ENCODE data around the gene UBE2E2. TPM values are rescaled to one million over a fixed set of nuclear protein-coding genes. Genes with fewer than 3 reads are reported as not detected.

UBE2E2 gene
- total RNA-seq, 1 donor from 2014 or later, result 42.4 TPM

- no peak for DNase-seq (ENCODE audit: extremely low spot score, unreplicated experiment)
- Mint-ChIP-seq H3K36me3 (ENCODE audit: unreplicated experiment) (no peaks in the 10 kb centered on the region), H3K9me3 (ENCODE audit: unreplicated experiment) (no peaks in the 10 kb centered on the region), H3K4me3 (ENCODE audit: unreplicated experiment) (no peak overlapping the region), H3K27ac (ENCODE audit: unreplicated experiment) (no peak overlapping the region), H3K4me1 (ENCODE audit: unreplicated experiment) (no peaks in the 10 kb centered on the region), H3K27me3 (ENCODE audit: unreplicated experiment) (peaks cover 28% of the 10 kb centered on the region)
- TF ChIP-seq CTCF (IDR thresholded peaks at IDR 0.05), result no peak
Measured at GRCh38 chr3:23189187-23189586, 13.9 kb upstream of the UBE2E2 start.

GRCh38 chr3:23192816-23193215 lies 10.3 kb upstream of the UBE2E2 start:
- no peak overlapping the region for H3K27ac Mint-ChIP-seq (ENCODE audit: unreplicated experiment)
- H3K9me3 Mint-ChIP-seq (ENCODE audit: unreplicated experiment), result no peaks in the 10 kb centered on the region
- TF ChIP-seq CTCF (IDR thresholded peaks at IDR 0.05), result no peak
- no peaks in the 10 kb centered on the region for H3K4me1 Mint-ChIP-seq (ENCODE audit: unreplicated experiment)
- DNase-seq (ENCODE audit: extremely low spot score, unreplicated experiment), result no peak
- H3K27me3 Mint-ChIP-seq (ENCODE audit: unreplicated experiment), result peaks cover 42% of the 10 kb centered on the region
- no peaks in the 10 kb centered on the region for H3K36me3 Mint-ChIP-seq (ENCODE audit: unreplicated experiment)
- no peak overlapping the region for H3K4me3 Mint-ChIP-seq (ENCODE audit: unreplicated experiment)

- Mint-ChIP-seq H3K27me3 (ENCODE audit: unreplicated experiment) (peaks cover 45% of the 10 kb centered on the region), H3K4me1 (ENCODE audit: unreplicated experiment) (no peaks in the 10 kb centered on the region), H3K27ac (ENCODE audit: unreplicated experiment) (no peak overlapping the region), H3K4me3 (ENCODE audit: unreplicated experiment) (no peak overlapping the region), H3K36me3 (ENCODE audit: unreplicated experiment) (no peaks in the 10 kb centered on the region), H3K9me3 (ENCODE audit: unreplicated experiment) (no peaks in the 10 kb centered on the region)
- DNase-seq (ENCODE audit: extremely low spot score, unreplicated experiment), result no peak
- TF ChIP-seq CTCF (IDR thresholded peaks at IDR 0.05), result no peak
Measured at GRCh38 chr3:23193831-23194230, 9.3 kb upstream of the UBE2E2 start.

GRCh38 chr3:23198801-23199200 lies 4.3 kb upstream of the UBE2E2 start:
- peaks cover 4% of the 10 kb centered on the region for H3K4me1 Mint-ChIP-seq (ENCODE audit: unreplicated experiment)
- H3K4me3 Mint-ChIP-seq (ENCODE audit: unreplicated experiment), result no peak overlapping the region
- H3K9me3 Mint-ChIP-seq (ENCODE audit: unreplicated experiment), result no peaks in the 10 kb centered on the region
- TF ChIP-seq CTCF (IDR thresholded peaks at IDR 0.05), result no peak
- no peaks in the 10 kb centered on the region for H3K36me3 Mint-ChIP-seq (ENCODE audit: unreplicated experiment)
- peaks cover 43% of the 10 kb centered on the region for H3K27me3 Mint-ChIP-seq (ENCODE audit: unreplicated experiment)
- no peak overlapping the region for H3K27ac Mint-ChIP-seq (ENCODE audit: unreplicated experiment)
- DNase-seq (ENCODE audit: extremely low spot score, unreplicated experiment), result no peak

GRCh38 chr3:23199649-23200048 lies 3.5 kb upstream of the UBE2E2 start:
- Mint-ChIP-seq H3K9me3 (ENCODE audit: unreplicated experiment) (no peaks in the 10 kb centered on the region), H3K27me3 (ENCODE audit: unreplicated experiment) (peaks cover 36% of the 10 kb centered on the region), H3K27ac (ENCODE audit: unreplicated experiment) (no peak overlapping the region), H3K4me3 (ENCODE audit: unreplicated experiment) (no peak overlapping the region), H3K36me3 (ENCODE audit: unreplicated experiment) (no peaks in the 10 kb centered on the region), H3K4me1 (ENCODE audit: unreplicated experiment) (peaks cover 10% of the 10 kb centered on the region)
- no peak for DNase-seq (ENCODE audit: extremely low spot score, unreplicated experiment)
- no peak for TF ChIP-seq CTCF (IDR thresholded peaks at IDR 0.05)
